HUES6 (cell line): ENCODE data around the gene DENND2A.
A peak's percentile ranks its signal among the peaks of the same experiment; 100 is the strongest.
"Not testable (repeated sequence)": the region's sequence is repeated elsewhere in the genome, so short reads cannot be mapped to it uniquely, and the experiment has no call there.

ENCODE experiments used
- H3K27ac ChIP-seq: 2 replicates; pipeline ENCODE4 v1.7.0; 2013; ENCODE audit warnings: low read depth, mild to moderate bottlenecking, low read length, inconsistent platforms
- H3K27me3 ChIP-seq: 2 replicates; pipeline ENCODE4 v1.6.1; 2013; ENCODE audit warnings: low read length; ENCODE audit not compliant: control insufficient read depth, insufficient read depth
- H3K36me3 ChIP-seq: 2 replicates; pipeline ENCODE4 v1.6.1; 2013; ENCODE audit warnings: low read length; ENCODE audit not compliant: control insufficient read depth, insufficient read depth
- H3K4me1 ChIP-seq: 2 replicates; pipeline ENCODE4 v1.6.1; 2013; ENCODE audit warnings: low read length; ENCODE audit not compliant: control insufficient read depth, insufficient read depth
- H3K4me3 ChIP-seq: 2 replicates; pipeline ENCODE4 v1.5.1; 2013; ENCODE audit warnings: low read depth, low read length
- H3K9ac ChIP-seq: one replicate; pipeline ENCODE4 v1.6.1; 2013; ENCODE audit warnings: mild to moderate bottlenecking, low read length
- H3K9me3 ChIP-seq: 2 replicates; pipeline ENCODE4 v1.6.1; 2013; ENCODE audit warnings: low read depth, low read length; ENCODE audit not compliant: control insufficient read depth, insufficient read depth

Gene DENND2A

GRCh38 chr7:140645166-140645900 is 4.7 kb upstream of the DENND2A start:
- Histone ChIP-seq H3K9ac (no peak overlapping the region), H3K9me3 (no peaks in the 10 kb centered on the region), H3K36me3 (no peaks in the 10 kb centered on the region), H3K27me3 (peaks cover 10% of the 10 kb centered on the region; the same call in 1 of the 2 replicates), H3K4me3 (no peak overlapping the region), H3K4me1 (peaks cover 18% of the 10 kb centered on the region), H3K27ac (no peak overlapping the region)

- H3K9me3 ChIP-seq, H3K4me3 ChIP-seq, H3K27ac ChIP-seq, H3K9ac ChIP-seq, H3K36me3 ChIP-seq: not testable (repeated sequence)
- Histone ChIP-seq H3K4me1 (peaks cover 19% of the 10 kb centered on the region), H3K27me3 (peaks cover 14% of the 10 kb centered on the region; the same call in 1 of the 2 replicates)
Observed at GRCh38 chr7:140644761-140645160, 4.1 kb upstream of the DENND2A start.

GRCh38 chr7:140643416-140643815 is 2.8 kb upstream of the DENND2A start:
- Histone ChIP-seq H3K9me3 (no peaks in the 10 kb centered on the region), H3K36me3 (no peaks in the 10 kb centered on the region), H3K4me3 (no peak overlapping the region), H3K9ac (no peak overlapping the region), H3K4me1 (peaks cover 29% of the 10 kb centered on the region), H3K27me3 (peaks cover 16% of the 10 kb centered on the region; the same call in 1 of the 2 replicates), H3K27ac (no peak overlapping the region)

GRCh38 chr7:140641524-140642195 is 1.0 kb upstream of the DENND2A start:
- Histone ChIP-seq H3K4me1 (peaks cover 34% of the 10 kb centered on the region), H3K27me3 (peaks cover 16% of the 10 kb centered on the region; the same call in 1 of the 2 replicates), H3K9me3 (no peaks in the 10 kb centered on the region), H3K27ac (no peak overlapping the region), H3K36me3 (no peaks in the 10 kb centered on the region), H3K9ac (peak overlapping the region; percentile 84), H3K4me3 (peak overlapping the region; percentile 77)

GRCh38 chr7:140640060-140640637 is 464 bp downstream of the DENND2A start:
- no peak overlapping the region; the same call in 1 of the 2 replicates for H3K27ac ChIP-seq

GRCh38 chr7:140639366-140640053 is 1.1 kb downstream of the DENND2A start:
- no peaks in the 10 kb centered on the region for H3K36me3 ChIP-seq
- H3K27me3 ChIP-seq = peaks cover 16% of the 10 kb centered on the region; the same call in 1 of the 2 replicates
- H3K4me3 ChIP-seq = peak overlapping the region; percentile 77
- H3K27ac ChIP-seq = no peak overlapping the region
- no peaks in the 10 kb centered on the region for H3K9me3 ChIP-seq
- H3K9ac ChIP-seq = peak overlapping the region; percentile 84
- H3K4me1 ChIP-seq = peaks cover 46% of the 10 kb centered on the region

More at GRCh38 chr7:140640060-140640637, 464 bp downstream of the DENND2A start:
- Histone ChIP-seq H3K36me3 (no peaks in the 10 kb centered on the region), H3K4me3 (peak overlapping the region; percentile 77), H3K27me3 (peaks cover 16% of the 10 kb centered on the region; the same call in 1 of the 2 replicates), H3K9me3 (no peaks in the 10 kb centered on the region), H3K4me1 (peaks cover 46% of the 10 kb centered on the region), H3K9ac (peak overlapping the region; percentile 84)

- Histone ChIP-seq H3K4me1 (peaks cover 46% of the 10 kb centered on the region), H3K27ac (no peak overlapping the region), H3K9ac (no peak overlapping the region), H3K27me3 (peaks cover 16% of the 10 kb centered on the region; the same call in 1 of the 2 replicates), H3K9me3 (no peaks in the 10 kb centered on the region), H3K4me3 (no peak overlapping the region), H3K36me3 (no peaks in the 10 kb centered on the region)
Observed at GRCh38 chr7:140638173-140638791, 2.3 kb downstream of the DENND2A start.

GRCh38 chr7:140637400-140637799 is 3.2 kb downstream of the DENND2A start:
- Histone ChIP-seq H3K4me3 (no peak overlapping the region), H3K9ac (no peak overlapping the region), H3K27ac (no peak overlapping the region), H3K9me3 (no peaks in the 10 kb centered on the region), H3K27me3 (peaks cover 16% of the 10 kb centered on the region; the same call in 1 of the 2 replicates), H3K36me3 (no peaks in the 10 kb centered on the region), H3K4me1 (peaks cover 46% of the 10 kb centered on the region)

- Histone ChIP-seq H3K9ac (peak overlapping the region; percentile 43), H3K27ac (peak overlapping the region; percentile 13; the same call in 1 of the 2 replicates), H3K4me1 (peaks cover 37% of the 10 kb centered on the region), H3K27me3 (peaks cover 6% of the 10 kb centered on the region; the same call in 1 of the 2 replicates), H3K9me3 (no peaks in the 10 kb centered on the region), H3K36me3 (no peaks in the 10 kb centered on the region), H3K4me3 (no peak overlapping the region)
Observed at GRCh38 chr7:140635816-140636215, 4.8 kb downstream of the DENND2A start.

- H3K4me1 ChIP-seq = peaks cover 37% of the 10 kb centered on the region
- H3K36me3 ChIP-seq = no peaks in the 10 kb centered on the region
- H3K9ac ChIP-seq = peak overlapping the region; percentile 43
- H3K4me3 ChIP-seq = no peak overlapping the region
- peaks cover 6% of the 10 kb centered on the region; the same call in 1 of the 2 replicates for H3K27me3 ChIP-seq
- H3K9me3 ChIP-seq = no peaks in the 10 kb centered on the region
- H3K27ac ChIP-seq = peak overlapping the region; percentile 13; the same call in 1 of the 2 replicates
Observed at GRCh38 chr7:140635345-140635744, 5.3 kb downstream of the DENND2A start.
